NT2/D1 (cell line): ENCODE measurements around the gene SMIM12.

ENCODE experiments used
- SUZ12 ChIP-seq: IDR thresholded peaks from 2 replicates; pipeline ENCODE4 v1.6.1; 2011; ENCODE audit not compliant: insufficient read length, insufficient read depth; ENCODE audit errors: extremely low read depth
- YY1 ChIP-seq: IDR thresholded peaks from 2 replicates; pipeline ENCODE4 v1.6.1; 2011; ENCODE audit not compliant: insufficient read length, insufficient read depth
- ZNF274 ChIP-seq: IDR thresholded peaks from 2 replicates; pipeline ENCODE4 v1.6.1; 2011; ENCODE audit warnings: mild to moderate bottlenecking, low read depth, low read length

- TF ChIP-seq ZNF274 (no peak), YY1 (no peak), SUZ12 (no peak)
These were observed 16.9 kb upstream of the SMIM12 start for GRCh38 chr1:34876406-34876805.
